Measurements from ENCODE around the gene SLC4A1.

DNA sequence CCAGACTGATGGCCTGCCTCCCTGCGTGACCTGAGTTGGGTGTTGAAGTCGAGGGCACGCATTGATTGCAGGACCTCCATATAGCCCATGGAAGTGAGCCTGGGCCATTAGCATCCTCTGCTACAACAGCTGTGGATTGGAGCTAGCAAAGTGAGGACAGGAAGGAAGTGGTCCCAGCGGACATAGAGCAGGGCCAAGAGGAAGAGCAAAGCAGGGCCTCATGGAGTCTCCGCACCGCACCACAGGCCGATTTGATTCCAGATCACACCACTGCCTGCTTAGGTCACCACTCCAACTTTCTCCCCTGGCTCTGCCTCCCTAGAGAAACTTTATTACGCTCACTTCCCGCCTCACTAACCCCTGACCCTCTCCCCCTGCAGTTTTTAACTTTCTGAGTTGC lies 37.8 kb downstream of the SLC4A1 start:
- TF ChIP-seq, protein P1, sequence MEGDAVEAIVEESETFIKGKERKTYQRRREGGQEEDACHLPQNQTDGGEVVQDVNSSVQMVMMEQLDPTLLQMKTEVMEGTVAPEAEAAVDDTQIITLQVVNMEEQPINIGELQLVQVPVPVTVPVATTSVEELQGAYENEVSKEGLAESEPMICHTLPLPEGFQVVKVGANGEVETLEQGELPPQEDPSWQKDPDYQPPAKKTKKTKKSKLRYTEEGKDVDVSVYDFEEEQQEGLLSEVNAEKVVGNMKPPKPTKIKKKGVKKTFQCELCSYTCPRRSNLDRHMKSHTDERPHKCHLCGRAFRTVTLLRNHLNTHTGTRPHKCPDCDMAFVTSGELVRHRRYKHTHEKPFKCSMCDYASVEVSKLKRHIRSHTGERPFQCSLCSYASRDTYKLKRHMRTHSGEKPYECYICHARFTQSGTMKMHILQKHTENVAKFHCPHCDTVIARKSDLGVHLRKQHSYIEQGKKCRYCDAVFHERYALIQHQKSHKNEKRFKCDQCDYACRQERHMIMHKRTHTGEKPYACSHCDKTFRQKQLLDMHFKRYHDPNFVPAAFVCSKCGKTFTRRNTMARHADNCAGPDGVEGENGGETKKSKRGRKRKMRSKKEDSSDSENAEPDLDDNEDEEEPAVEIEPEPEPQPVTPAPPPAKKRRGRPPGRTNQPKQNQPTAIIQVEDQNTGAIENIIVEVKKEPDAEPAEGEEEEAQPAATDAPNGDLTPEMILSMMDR (IDR thresholded peaks at IDR 0.05), result no peak
- no peak for TF ChIP-seq POLR2A (IDR thresholded peaks at IDR 0.05)

Measured in thyroid gland (tissue), 4 donors.